Measurements from ENCODE around the gene MTUS2. TPM values are rescaled to one million over a fixed set of nuclear protein-coding genes. Genes with fewer than 3 reads are reported as not detected.

Gene MTUS2
- total RNA-seq, 1 experiment from 2014 or later: 0.11 TPM

- BruUV-seq (replicated peaks): no TSS peak
- ChIA-PET CTCF (no interaction called here), POLR2A (ENCODE audit: low non-redundant PET) (interaction anchor here (0.5 kb wide), 1 partner anchor 517 kb away, joined by 3 read pairs; no protein-coding TSS in a partner anchor)
- intact Hi-C loops (cut with micrococcal nuclease; ENCODE audit: unreplicated experiment): no loop called here
- Histone ChIP-seq H3K4me1 (ENCODE audit: insufficient read depth, low read length, poor library complexity, severe bottlenecking) (peaks cover 4% of the 10 kb centered on the region), H3K9me3 (ENCODE audit: low read depth, low read length, poor library complexity, severe bottlenecking) (peaks cover 8% of the 10 kb centered on the region), H3K36me3 (ENCODE audit: insufficient read depth, low read length, poor library complexity, severe bottlenecking) (no peaks in the 10 kb centered on the region), H3K27me3 (replicated peaks; ENCODE audit: insufficient read depth, low read depth, low read length, poor library complexity) (peaks cover 36% of the 10 kb centered on the region), H3K27ac (ENCODE audit: low read depth, low read length, poor library complexity, severe bottlenecking) (no peak overlapping the region), H3K4me3 (ENCODE audit: low read depth, low read length, poor library complexity, severe bottlenecking) (no peak overlapping the region)
- no peak for DNase-seq (ENCODE audit: low spot score)
- TF ChIP-seq EZH2 (IDR thresholded peaks at IDR 0.05; ENCODE audit: borderline replicate concordance, low read depth, low read length, poor library complexity, severe bottlenecking) (no peak), CTCF (conservative IDR thresholded peaks at IDR 0.05; ENCODE audit: low read depth, low read length) (no peak)
These were observed 5.2 kb downstream of the MTUS2 start for GRCh38 chr13:28825379-28825778.

- DNase-seq (ENCODE audit: low spot score): no peak
- no peaks in the 10 kb centered on the region for H3K36me3 ChIP-seq (ENCODE audit: insufficient read depth, low read length, poor library complexity, severe bottlenecking)
- no peak for TF ChIP-seq CTCF (conservative IDR thresholded peaks at IDR 0.05; ENCODE audit: low read depth, low read length)
- no peak for TF ChIP-seq EZH2 (IDR thresholded peaks at IDR 0.05; ENCODE audit: borderline replicate concordance, low read depth, low read length, poor library complexity, severe bottlenecking)
These were observed 6.2 kb downstream of the MTUS2 start for GRCh38 chr13:28826368-28826767.

GRCh38 chr13:28830580-28830979 lies 10.4 kb downstream of the MTUS2 start:
- POLR2A ChIA-PET (ENCODE audit: low non-redundant PET): no interaction called here
- BruUV-seq (replicated peaks): no TSS peak
- Histone ChIP-seq H3K4me1 (ENCODE audit: insufficient read depth, low read length, poor library complexity, severe bottlenecking) (no peaks in the 10 kb centered on the region), H3K27ac (ENCODE audit: low read depth, low read length, poor library complexity, severe bottlenecking) (no peak overlapping the region), H3K27me3 (replicated peaks; ENCODE audit: insufficient read depth, low read depth, low read length, poor library complexity) (peaks cover 17% of the 10 kb centered on the region), H3K36me3 (ENCODE audit: insufficient read depth, low read length, poor library complexity, severe bottlenecking) (no peaks in the 10 kb centered on the region), H3K4me3 (ENCODE audit: low read depth, low read length, poor library complexity, severe bottlenecking) (no peak overlapping the region), H3K9me3 (ENCODE audit: low read depth, low read length, poor library complexity, severe bottlenecking) (peaks cover 14% of the 10 kb centered on the region)
- DNase-seq (ENCODE audit: low spot score): no peak
- intact Hi-C loops (cut with micrococcal nuclease; ENCODE audit: unreplicated experiment): no loop called here
- CTCF ChIA-PET: no interaction called here
- no peak for TF ChIP-seq EZH2 (IDR thresholded peaks at IDR 0.05; ENCODE audit: borderline replicate concordance, low read depth, low read length, poor library complexity, severe bottlenecking)
- TF ChIP-seq CTCF (conservative IDR thresholded peaks at IDR 0.05; ENCODE audit: low read depth, low read length): no peak

More at GRCh38 chr13:28826368-28826767, 6.2 kb downstream of the MTUS2 start:
- H3K4me3 ChIP-seq (ENCODE audit: low read depth, low read length, poor library complexity, severe bottlenecking): no peak overlapping the region
- CTCF ChIA-PET: no interaction called here
- H3K27ac ChIP-seq (ENCODE audit: low read depth, low read length, poor library complexity, severe bottlenecking): no peak overlapping the region
- peaks cover 14% of the 10 kb centered on the region for H3K9me3 ChIP-seq (ENCODE audit: low read depth, low read length, poor library complexity, severe bottlenecking)
- no peaks in the 10 kb centered on the region for H3K4me1 ChIP-seq (ENCODE audit: insufficient read depth, low read length, poor library complexity, severe bottlenecking)
- intact Hi-C loops (cut with micrococcal nuclease; ENCODE audit: unreplicated experiment): no loop called here
- peaks cover 26% of the 10 kb centered on the region for H3K27me3 ChIP-seq (replicated peaks; ENCODE audit: insufficient read depth, low read depth, low read length, poor library complexity)
- POLR2A ChIA-PET (ENCODE audit: low non-redundant PET): no interaction called here
- BruUV-seq (replicated peaks): no TSS peak
